Gastroesophageal sphincter (tissue), 4 donors: ENCODE results near the gene EFNA1. TPM values are rescaled to one million over a fixed set of nuclear protein-coding genes. Genes with fewer than 3 reads are reported as not detected.
A peak's percentile ranks its signal among the peaks of the same experiment; 100 is the strongest.

Experiments used
- ATAC-seq: fragments of 150-250 bp; one replicate; pipeline ENCODE4 v1.9.1; 2016; ENCODE audit warnings: mild to moderate bottlenecking, moderate library complexity
- H3K27ac ChIP-seq, 4 donors: fragments of 200-600 bp; sonication (generic) in 3 of 4; 1 replicate in 3 of 4; 2 replicates in 1 of 4; pipeline ENCODE4 v1.5.1; 2016 to 2019
- H3K27me3 ChIP-seq: fragments of 200-600 bp; sonication (generic); one replicate; pipeline ENCODE4 v1.5.1; 2019
- H3K36me3 ChIP-seq, 2 donors: fragments of 200-600 bp; sonication (generic); one replicate each; pipeline ENCODE4 v1.5.1; 2019; ENCODE audit warnings: control low read depth in 1 of 2
- H3K4me1 ChIP-seq, 3 donors: fragments of 200-600 bp; sonication (generic); 1 replicate in 2 of 3; 2 replicates in 1 of 3; pipeline ENCODE4 v1.5.1; 2016 to 2019; ENCODE audit warnings: control low read depth in 2 of 3
- H3K4me3 ChIP-seq, 2 donors: fragments of 200-600 bp; sonication (generic); one replicate each; pipeline ENCODE4 v1.5.1; 2019; ENCODE audit warnings: mild to moderate bottlenecking in 1 of 2, moderate library complexity in 1 of 2
- H3K9me3 ChIP-seq, 3 donors: fragments of 200-600 bp; sonication (generic); one replicate each; pipeline ENCODE4 v1.5.1; 2017 to 2019; ENCODE audit warnings: control low read depth in 2 of 3
- EP300 ChIP-seq: sonication (generic); formaldehyde crosslinking; IDR thresholded peaks from one replicate; pipeline ENCODE4 v1.6.1; 2017; ENCODE audit warnings: antibody characterized with exemption, mild to moderate bottlenecking
- POLR2A ChIP-seq, 2 donors: fragments of 450-650 bp; IDR thresholded peaks; one replicate each; pipeline ENCODE4 v1.6.1; 2017; ENCODE audit warnings: antibody characterized with exemption in 2 of 2, mild to moderate bottlenecking in 2 of 2, moderate library complexity in 1 of 2
- POLR2AphosphoS5 ChIP-seq: sonication (generic); formaldehyde crosslinking; IDR thresholded peaks from one replicate; pipeline ENCODE4 v1.6.1; 2017; ENCODE audit warnings: antibody characterized with exemption
- WGBS, 2 donors: methylation state at CpG; one replicate each; pipeline ENCODE4 v1.1.5; 2018; ENCODE audit warnings: low coverage in 1 of 2; 5-methylcytosine and 5-hydroxymethylcytosine counted together
- total RNA-seq, 4 donors: library from RNA; depleted of rRNA; stranded (reverse); fragments of >200 nt; gene quantifications; one replicate each; pipeline ENCODE4 v1.1.0, GENCODE V29; 2016
- TF ChIP-seq, protein P1 (sequence below), 4 experiments: fragments of 200-600 bp in 2 of 4; fragments of 450-650 bp in 2 of 4; sonication (generic) in 1 of 4; IDR thresholded peaks; one replicate each; pipeline ENCODE4 v1.5.1; 2017 to 2019; ENCODE audit warnings: antibody characterized with exemption in 4 of 4, mild to moderate bottlenecking in 2 of 4, moderate library complexity in 2 of 4

EFNA1 gene
- total RNA-seq, 4 donors from 2014 or later, result 13.1 to 25.8 (median 16.1) TPM

DNA sequence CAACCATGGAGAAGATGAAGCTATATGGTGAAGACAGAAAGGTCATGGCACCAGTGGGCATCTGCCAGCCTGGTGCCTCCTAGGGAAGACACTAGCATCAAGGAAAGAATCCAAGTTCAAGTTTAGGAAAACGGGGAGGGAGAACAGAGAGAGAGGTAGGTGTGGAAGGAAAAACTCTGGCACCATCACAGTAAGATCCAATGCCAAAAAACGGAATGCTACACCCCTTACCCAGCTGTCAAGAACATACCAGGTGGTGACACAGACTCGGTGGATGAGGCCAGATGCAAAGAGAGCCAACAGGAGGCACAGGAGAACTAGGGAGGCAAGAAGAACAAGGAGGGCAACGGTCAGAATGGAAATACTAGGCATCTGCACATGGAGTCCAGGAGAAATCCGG, 41.9 kb downstream of the EFNA1 start:
- no peak for ATAC-seq
- H3K27ac ChIP-seq, result no peak overlapping the region
- H3K4me3 ChIP-seq, result no peak overlapping the region
- WGBS, 2 donors, result 59 to 79% methylated on average over 2 to 5 of the region's 5 CpGs
- peaks cover 12% of the 10 kb centered on the region for H3K27me3 ChIP-seq
- H3K36me3 ChIP-seq, result peaks cover 0 to 27% of the 10 kb centered on the region in 2 donors
- no peaks in the 10 kb centered on the region for H3K9me3 ChIP-seq
- TF ChIP-seq POLR2AphosphoS5 (no peak), EP300 (no peak), POLR2A (IDR thresholded peaks at IDR 0.05) (no peak)
- TF ChIP-seq, protein P1, sequence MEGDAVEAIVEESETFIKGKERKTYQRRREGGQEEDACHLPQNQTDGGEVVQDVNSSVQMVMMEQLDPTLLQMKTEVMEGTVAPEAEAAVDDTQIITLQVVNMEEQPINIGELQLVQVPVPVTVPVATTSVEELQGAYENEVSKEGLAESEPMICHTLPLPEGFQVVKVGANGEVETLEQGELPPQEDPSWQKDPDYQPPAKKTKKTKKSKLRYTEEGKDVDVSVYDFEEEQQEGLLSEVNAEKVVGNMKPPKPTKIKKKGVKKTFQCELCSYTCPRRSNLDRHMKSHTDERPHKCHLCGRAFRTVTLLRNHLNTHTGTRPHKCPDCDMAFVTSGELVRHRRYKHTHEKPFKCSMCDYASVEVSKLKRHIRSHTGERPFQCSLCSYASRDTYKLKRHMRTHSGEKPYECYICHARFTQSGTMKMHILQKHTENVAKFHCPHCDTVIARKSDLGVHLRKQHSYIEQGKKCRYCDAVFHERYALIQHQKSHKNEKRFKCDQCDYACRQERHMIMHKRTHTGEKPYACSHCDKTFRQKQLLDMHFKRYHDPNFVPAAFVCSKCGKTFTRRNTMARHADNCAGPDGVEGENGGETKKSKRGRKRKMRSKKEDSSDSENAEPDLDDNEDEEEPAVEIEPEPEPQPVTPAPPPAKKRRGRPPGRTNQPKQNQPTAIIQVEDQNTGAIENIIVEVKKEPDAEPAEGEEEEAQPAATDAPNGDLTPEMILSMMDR (IDR thresholded peaks at IDR 0.05), result no peak
- peaks cover 0 to 61% (median 28%) of the 10 kb centered on the region in 3 donors for H3K4me1 ChIP-seq

GRCh38 chr1:155170101-155170785, 42.6 kb downstream of the EFNA1 start:
- no peak for ATAC-seq
- WGBS, 2 donors, result 71 to 100% methylated on average over 2 of the region's 2 CpGs
- Histone ChIP-seq H3K9me3 (no peaks in the 10 kb centered on the region), H3K4me1 (peaks cover 0 to 64% (median 30%) of the 10 kb centered on the region in 3 donors), H3K36me3 (peaks cover 0 to 27% of the 10 kb centered on the region in 2 donors), H3K27me3 (peaks cover 19% of the 10 kb centered on the region), H3K27ac (no peak overlapping the region), H3K4me3 (no peak overlapping the region)
- TF ChIP-seq, protein P1 (IDR thresholded peaks at IDR 0.05), result no peak
- TF ChIP-seq POLR2AphosphoS5 (no peak), POLR2A (IDR thresholded peaks at IDR 0.05) (no peak), EP300 (no peak)

- Histone ChIP-seq H3K4me3 (no peak overlapping the region), H3K36me3 (peaks cover 0 to 27% of the 10 kb centered on the region in 2 donors), H3K27me3 (peaks cover 25% of the 10 kb centered on the region), H3K9me3 (no peaks in the 10 kb centered on the region), H3K4me1 (peaks cover 0 to 64% (median 30%) of the 10 kb centered on the region in 3 donors), H3K27ac (no peak overlapping the region)
- TF ChIP-seq, protein P1 (IDR thresholded peaks at IDR 0.05), result no peak
- no peak for TF ChIP-seq EP300
- no peak for TF ChIP-seq POLR2A (IDR thresholded peaks at IDR 0.05)
- no peak for TF ChIP-seq POLR2AphosphoS5
- 75% methylated on average over 7 of the region's 7 CpGs; no CpG with 5 or more reads in 1 of the 2 donors for WGBS, 2 donors
- ATAC-seq, result no peak
Measured at GRCh38 chr1:155170806-155171205, 43.1 kb downstream of the EFNA1 start.

DNA sequence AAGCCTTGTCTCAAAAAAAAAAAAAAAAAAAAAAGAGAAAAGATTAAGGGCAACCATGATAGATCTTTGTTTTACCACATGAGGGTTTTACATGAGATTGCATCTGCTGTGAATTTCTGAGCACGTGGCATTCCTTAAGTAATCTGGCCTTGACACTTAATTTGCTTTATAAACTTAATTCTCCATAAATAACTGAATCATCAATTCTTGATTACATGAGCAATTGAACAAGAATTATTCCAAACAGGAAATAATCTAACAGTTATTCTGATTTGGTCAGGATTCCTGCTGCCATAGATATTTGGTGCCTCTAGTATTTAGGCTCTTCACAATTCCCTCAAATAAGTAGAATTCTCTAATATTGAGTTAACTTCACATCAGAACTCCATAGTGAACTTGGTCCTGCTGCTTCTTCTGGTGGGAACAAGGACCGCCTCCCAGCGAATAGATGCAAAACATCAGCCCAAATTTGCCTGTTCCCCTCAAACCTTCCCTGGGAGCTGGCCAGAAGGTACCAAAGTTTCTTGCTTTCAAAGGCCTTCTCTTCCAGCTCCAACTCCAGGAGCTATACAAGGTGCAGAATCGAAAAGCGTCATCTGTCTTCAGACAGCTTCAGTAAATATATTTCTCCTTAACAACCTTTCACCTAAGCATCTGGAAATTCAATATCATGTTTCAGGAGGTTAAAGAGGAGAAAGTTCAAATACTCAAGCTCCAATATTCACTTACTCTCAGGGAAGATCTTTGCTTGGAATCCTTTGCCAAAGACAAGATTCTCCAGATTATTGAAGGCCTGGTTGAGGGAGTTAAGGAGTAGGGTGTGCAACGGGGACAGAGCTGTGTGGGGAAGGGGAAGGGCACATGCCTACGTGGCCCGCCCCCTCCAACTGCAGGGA, 44.4 kb downstream of the EFNA1 start:
- H3K4me3 ChIP-seq, result peak overlapping the region; percentile 62 to 78
- TF ChIP-seq EP300 (no peak), POLR2A (IDR thresholded peaks at IDR 0.05) (no peak), POLR2AphosphoS5 (no peak)
- TF ChIP-seq, protein P1 (IDR thresholded peaks at IDR 0.05), result no peak
- H3K9me3 ChIP-seq, result no peaks in the 10 kb centered on the region
- peaks cover 0 to 60% (median 31%) of the 10 kb centered on the region in 3 donors for H3K4me1 ChIP-seq
- peak overlapping the region; percentile 74 to 99 (median 96) for H3K27ac ChIP-seq
- 50 to 61% methylated on average over 5 of the region's 8 CpGs for WGBS, 2 donors
- peaks cover 0 to 27% of the 10 kb centered on the region in 2 donors for H3K36me3 ChIP-seq
- peak; percentile 20 for ATAC-seq
- peaks cover 28% of the 10 kb centered on the region for H3K27me3 ChIP-seq
